CD4-positive, alpha-beta T cell (primary cell): ENCODE measurements around the gene FOXA1. TPM values are rescaled to one million over a fixed set of nuclear protein-coding genes. Genes with fewer than 3 reads are reported as not detected.

Experiments used
- ATAC-seq: fragments of 200-7000 bp; cut with Tn5 transposase; one replicate; pipeline ENCODE4 v1.10.0; 2022; ENCODE audit warnings: mild to moderate bottlenecking; ENCODE audit not compliant: poor library complexity
- CTCF ChIA-PET: fragments of 350-600 bp; sonication (Branson Sonifier 250); formaldehyde crosslinking; loops from one replicate; lab custom pipeline; 2021; ENCODE audit warnings: antibody characterized with exemption, inconsistent platforms; lab: Charles Lee
- POLR2A ChIA-PET: fragments of 350-600 bp; sonication (Branson Sonifier 250); formaldehyde crosslinking; loops from one replicate; lab custom pipeline; 2021; ENCODE audit warnings: antibody characterized with exemption, inconsistent platforms; lab: Charles Lee
- DNase-seq, 14 experiments: peaks; one replicate each; pipeline ENCODE4 v3.0.0-alpha.2; 2013 to 2020; ENCODE audit warnings: mixed read lengths in 2 of 14
- H3K27ac ChIP-seq, 2 donors: one replicate each; pipeline versions ENCODE4 v1.5.1 to v1.7.0; 2013; ENCODE audit warnings: low read length in 2 of 2, low read depth in 1 of 2, mild to moderate bottlenecking in 1 of 2
- H3K27me3 ChIP-seq, 2 experiments: 1 replicate in 1 of 2; 2 replicates in 1 of 2; pipeline versions ENCODE4 v1.6.1 to v1.7.0; 2013; ENCODE audit warnings: low read length in 2 of 2, control low read depth in 1 of 2, mild to moderate bottlenecking in 1 of 2, moderate library complexity in 1 of 2; ENCODE audit not compliant: insufficient read depth in 2 of 2, control insufficient read depth in 1 of 2
- H3K36me3 ChIP-seq: one replicate; pipeline ENCODE4 v1.6.1; 2013; ENCODE audit warnings: low read length, control low read depth; ENCODE audit not compliant: insufficient read depth
- H3K4me1 ChIP-seq: one replicate; pipeline ENCODE4 v1.6.1; 2013; ENCODE audit warnings: low read length, control low read depth; ENCODE audit not compliant: insufficient read depth
- H3K4me3 ChIP-seq: one replicate; pipeline ENCODE4 v1.5.1; 2013; ENCODE audit warnings: mild to moderate bottlenecking, low read length, moderate library complexity
- H3K9me3 ChIP-seq, 2 experiments: 1 replicate in 1 of 2; 2 replicates in 1 of 2; pipeline versions ENCODE4 v1.6.1 to v1.7.0; 2013; ENCODE audit warnings: low read length in 2 of 2, mild to moderate bottlenecking in 2 of 2, control low read depth in 1 of 2, moderate library complexity in 1 of 2; ENCODE audit not compliant: control insufficient read depth in 1 of 2, insufficient read depth in 1 of 2
- H3K27ac Mint-ChIP-seq: one replicate; pipeline ENCODE4 v1.8.0; 2020; ENCODE audit warnings: mixed read lengths
- H3K27me3 Mint-ChIP-seq: one replicate; pipeline ENCODE4 v1.8.0; 2021; ENCODE audit warnings: mixed read lengths
- H3K36me3 Mint-ChIP-seq: one replicate; pipeline ENCODE4 v1.8.0; 2021; ENCODE audit warnings: low read depth, mixed read lengths
- H3K4me1 Mint-ChIP-seq: one replicate; pipeline ENCODE4 v1.8.0; 2021; ENCODE audit warnings: low read depth, mixed read lengths
- H3K4me3 Mint-ChIP-seq: one replicate; pipeline ENCODE4 v1.8.0; 2020; ENCODE audit warnings: mild to moderate bottlenecking, mixed read lengths
- H3K9me3 Mint-ChIP-seq: one replicate; pipeline ENCODE4 v1.8.0; 2020; ENCODE audit warnings: mixed read lengths
- CTCF ChIP-seq: fragments of 200-600 bp; IDR thresholded peaks from one replicate; pipeline ENCODE4 v1.8.0; 2022; ENCODE audit warnings: antibody characterized with exemption, mild to moderate bottlenecking
- intact Hi-C, 2 experiments: fragments of 100-400 bp; cut with DNase I in 1 of 2; cut with micrococcal nuclease in 1 of 2; formaldehyde crosslinking; loops; one replicate each; pipeline versions ENCODE4 v1.15.1 to v1.9.0; 2023 to 2025; cut with DNase I, micrococcal nuclease
- total RNA-seq, 174 experiments: library from RNA in 2 of 174; stranded (reverse) in 2 of 174; gene quantifications; one replicate each; pipeline ENCODE4 v1.2.3 and lab custom pipeline; 2021 to 2026

FOXA1 gene
- total RNA-seq, 2 experiments from 2014 or later = not detected

DNA sequence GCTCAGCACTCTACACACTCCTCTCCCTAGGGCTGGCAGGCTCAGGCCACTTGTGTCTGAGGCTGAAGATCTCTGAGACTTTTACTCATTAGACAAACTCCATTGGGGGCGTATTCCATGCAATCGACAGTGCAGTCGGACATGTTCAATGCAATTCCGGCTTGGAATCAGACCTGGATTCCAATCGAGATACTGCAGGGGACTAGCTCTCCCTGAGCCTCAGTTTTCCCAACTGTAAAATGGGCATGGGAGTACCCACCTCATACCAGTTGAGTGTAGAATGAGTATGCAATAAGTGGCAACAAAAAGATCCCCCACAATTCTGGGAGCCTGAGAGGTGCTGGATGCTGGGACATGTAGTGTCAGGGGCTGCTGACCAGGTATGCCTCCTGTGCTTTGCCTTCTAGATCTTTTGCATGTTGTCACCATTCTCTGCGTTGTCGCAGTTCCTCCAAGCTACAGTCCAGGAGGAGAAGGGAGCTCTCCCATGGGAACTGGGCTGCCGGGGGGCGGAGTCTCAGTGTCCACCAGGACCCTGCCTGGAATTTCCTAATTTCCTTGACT, 8.7 kb upstream of the FOXA1 start:
- H3K4me1 Mint-ChIP-seq = peaks cover 6% of the 10 kb centered on the region
- H3K9me3 Mint-ChIP-seq = no peaks in the 10 kb centered on the region
- ATAC-seq (no peak), DNase-seq (no peak)
- H3K27ac ChIP-seq = no peak overlapping the region
- peaks cover 45 to 57% of the 10 kb centered on the region in 2 experiments for H3K27me3 ChIP-seq
- no peak overlapping the region for H3K27ac Mint-ChIP-seq
- H3K9me3 ChIP-seq = peaks cover 0 to 35% of the 10 kb centered on the region in 2 experiments
- peaks cover 10% of the 10 kb centered on the region for H3K4me1 ChIP-seq
- no peak overlapping the region for H3K4me3 ChIP-seq
- no peak overlapping the region for H3K4me3 Mint-ChIP-seq
- H3K36me3 Mint-ChIP-seq = no peaks in the 10 kb centered on the region
- no peaks in the 10 kb centered on the region for H3K36me3 ChIP-seq
- TF ChIP-seq CTCF = no peak
- POLR2A ChIA-PET = no interaction called here
- H3K27me3 Mint-ChIP-seq = peaks cover 77% of the 10 kb centered on the region
- CTCF ChIA-PET = no interaction called here
- intact Hi-C loops = no loop called here

DNA sequence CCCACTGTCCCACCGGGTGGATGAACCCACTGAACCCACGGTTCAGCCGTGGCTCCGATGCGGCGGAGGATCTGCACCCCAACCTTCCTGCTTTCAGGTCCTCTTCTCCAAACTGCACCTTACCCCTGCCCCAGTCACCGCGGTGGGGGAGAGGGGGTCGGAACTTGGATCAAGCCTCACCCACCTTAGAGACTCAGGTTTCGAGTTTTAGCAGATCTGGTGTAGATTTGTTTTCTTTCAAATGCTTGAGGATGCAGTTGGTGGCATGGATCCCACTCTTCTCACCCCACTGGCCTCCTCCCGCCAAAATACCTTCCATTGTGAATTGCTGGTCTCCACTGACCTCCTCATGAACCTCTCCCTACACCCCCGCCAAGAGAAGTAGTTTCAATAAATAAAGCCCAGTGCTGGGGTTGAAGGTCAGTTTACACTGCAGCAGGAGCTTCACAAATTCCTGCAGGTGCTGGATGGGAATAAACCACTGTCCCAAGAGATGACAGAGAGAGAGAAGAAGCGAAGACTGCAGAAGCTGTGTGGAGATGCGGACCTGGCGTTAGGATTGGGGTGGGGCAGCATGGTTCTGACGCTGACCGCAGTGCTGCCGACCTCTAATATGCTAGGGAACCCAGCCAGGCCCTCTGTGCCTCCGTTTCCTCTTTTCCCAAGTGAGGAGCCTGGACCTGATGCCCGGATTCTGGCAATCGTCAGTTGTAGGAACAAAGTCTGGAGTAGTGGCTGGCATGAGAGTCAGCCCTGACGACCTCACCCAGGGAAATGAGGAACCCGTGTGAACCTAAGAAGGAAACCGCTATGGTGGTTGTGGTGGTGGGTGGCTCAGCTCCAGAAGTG, 7.8 kb upstream of the FOXA1 start:
- Histone ChIP-seq H3K36me3 (no peaks in the 10 kb centered on the region), H3K27ac (no peak overlapping the region), H3K4me3 (no peak overlapping the region), H3K9me3 (peaks cover 0 to 45% of the 10 kb centered on the region in 2 experiments), H3K4me1 (peaks cover 20% of the 10 kb centered on the region), H3K27me3 (peaks cover 54 to 67% of the 10 kb centered on the region in 2 experiments)
- no peak overlapping the region for H3K27ac Mint-ChIP-seq
- ChIA-PET POLR2A (no interaction called here), CTCF (no interaction called here)
- intact Hi-C loops = no loop called here
- TF ChIP-seq CTCF = no peak
- peaks cover 84% of the 10 kb centered on the region for H3K27me3 Mint-ChIP-seq
- H3K4me3 Mint-ChIP-seq = no peak overlapping the region
- no peak for ATAC-seq
- no peak for DNase-seq
- H3K4me1 Mint-ChIP-seq = peaks cover 7% of the 10 kb centered on the region
- no peaks in the 10 kb centered on the region for H3K36me3 Mint-ChIP-seq
- no peaks in the 10 kb centered on the region for H3K9me3 Mint-ChIP-seq

DNA sequence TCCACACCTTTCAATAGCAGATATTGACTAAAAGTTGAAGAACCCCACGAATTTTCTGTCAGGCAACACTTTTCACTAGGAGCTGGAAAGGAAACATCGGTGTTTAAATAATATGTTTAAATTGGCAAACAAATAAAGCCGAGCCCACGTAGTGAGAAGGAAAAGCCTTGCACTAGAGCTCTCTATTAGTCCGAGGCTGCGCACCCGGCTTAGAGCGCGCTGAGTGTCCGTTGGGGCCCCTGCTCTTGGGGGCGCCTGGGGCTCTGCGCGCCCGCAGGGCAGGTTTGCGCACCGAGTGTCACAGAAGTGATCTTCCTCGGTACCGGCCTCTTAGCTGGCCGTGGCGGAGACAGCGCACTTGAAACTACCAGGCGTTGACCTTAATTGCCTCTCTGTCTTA, 6.8 kb upstream of the FOXA1 start:
- H3K27me3 ChIP-seq = peaks cover 64 to 76% of the 10 kb centered on the region in 2 experiments
- CTCF ChIA-PET = no interaction called here
- peaks cover 94% of the 10 kb centered on the region for H3K27me3 Mint-ChIP-seq

More for the DNA sequence above, 6.8 kb upstream of the FOXA1 start:
- H3K4me1 ChIP-seq = peaks cover 23% of the 10 kb centered on the region
- H3K9me3 ChIP-seq = peaks cover 6 to 50% of the 10 kb centered on the region in 2 experiments
- intact Hi-C loops = no loop called here
- DNase-seq (no peak), ATAC-seq (no peak)
- no peak overlapping the region for H3K27ac ChIP-seq
- POLR2A ChIA-PET = no interaction called here
- H3K36me3 ChIP-seq = no peaks in the 10 kb centered on the region
- no peak for TF ChIP-seq CTCF
- Mint-ChIP-seq H3K36me3 (no peaks in the 10 kb centered on the region), H3K4me3 (no peak overlapping the region), H3K9me3 (peaks cover 3% of the 10 kb centered on the region), H3K27ac (no peak overlapping the region), H3K4me1 (peaks cover 11% of the 10 kb centered on the region)
- H3K4me3 ChIP-seq = no peak overlapping the region
